ENCODE data around the gene LRP2BP. TPM values are rescaled to one million over a fixed set of nuclear protein-coding genes. Genes with fewer than 3 reads are reported as not detected.

LRP2BP gene
- polyA plus RNA-seq, 2 donors: 0.18 to 0.31 TPM

DNA sequence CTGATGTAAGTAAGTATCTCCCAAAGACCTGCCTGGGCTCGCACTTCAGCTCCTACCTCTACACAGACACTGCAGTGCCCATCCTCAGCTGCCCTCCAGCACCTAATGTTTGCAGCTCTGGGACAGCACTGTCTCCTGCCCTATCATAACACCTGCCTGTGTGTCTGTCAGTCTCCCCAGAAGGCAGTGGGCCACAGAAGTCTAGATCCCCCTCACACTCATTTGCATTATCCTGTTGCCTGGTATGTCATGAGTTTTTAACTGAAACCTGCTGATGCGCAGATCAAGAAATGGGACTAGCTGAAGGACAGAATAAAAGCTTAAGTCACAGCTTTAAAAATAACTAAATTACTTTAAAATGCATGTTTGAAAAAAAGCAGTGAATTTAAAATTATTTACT lies 43.0 kb downstream of the LRP2BP start:
- Histone ChIP-seq H3K9me3 (ENCODE audit: control insufficient read depth in 2 of 2, insufficient read depth in 1 of 2, low read depth in 1 of 2, low read length in 1 of 2) (no peaks in the 10 kb centered on the region), H3K4me1 (ENCODE audit: control insufficient read depth in 2 of 2, insufficient read depth in 2 of 2, low read length in 1 of 2) (no peaks in the 10 kb centered on the region), H3K36me3 (ENCODE audit: control insufficient read depth in 2 of 2, insufficient read depth in 2 of 2, low read length in 1 of 2) (peaks cover 0 to 6% of the 10 kb centered on the region in 2 donors), H3K27ac (ENCODE audit: low read depth in 2 of 2, low read length in 1 of 2) (no peak overlapping the region), H3K4me3 (ENCODE audit: low read depth in 1 of 2, low read length in 2 of 2) (no peak overlapping the region), H3K27me3 (ENCODE audit: control insufficient read depth in 1 of 2, insufficient read depth in 2 of 2, low read length in 2 of 2) (no peaks in the 10 kb centered on the region)
- WGBS, 2 donors: 94 to 96% methylated on average over 2 of the region's 2 CpGs

DNA sequence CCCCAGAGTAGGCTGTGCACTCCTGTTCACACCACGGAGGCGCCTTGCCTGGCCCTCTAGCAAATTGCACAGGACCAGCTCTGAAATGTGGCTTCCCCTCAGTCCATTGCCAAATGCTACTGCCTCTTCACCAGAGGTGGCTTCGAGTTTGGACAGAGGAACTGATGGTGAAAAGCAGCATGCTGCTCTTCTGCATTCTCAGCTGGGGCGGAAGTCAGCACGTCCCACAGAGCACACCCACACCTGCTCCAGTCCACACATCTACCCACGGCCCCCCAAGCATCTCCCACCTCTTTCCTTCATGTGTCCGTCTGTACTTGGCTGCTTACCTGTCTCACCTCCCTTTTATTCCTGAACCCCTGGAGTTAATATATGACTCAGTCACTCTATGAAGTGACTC lies 43.5 kb downstream of the LRP2BP start:
- H3K27me3 ChIP-seq (ENCODE audit: control insufficient read depth in 1 of 2, insufficient read depth in 2 of 2, low read length in 2 of 2): no peaks in the 10 kb centered on the region
- peaks cover 0 to 6% of the 10 kb centered on the region in 2 donors for H3K36me3 ChIP-seq (ENCODE audit: control insufficient read depth in 2 of 2, insufficient read depth in 2 of 2, low read length in 1 of 2)
- no peak overlapping the region for H3K27ac ChIP-seq (ENCODE audit: low read depth in 2 of 2, low read length in 1 of 2)
- 89 to 92% methylated on average over 7 of the region's 7 CpGs for WGBS, 2 donors
- no peaks in the 10 kb centered on the region for H3K9me3 ChIP-seq (ENCODE audit: control insufficient read depth in 2 of 2, insufficient read depth in 1 of 2, low read depth in 1 of 2, low read length in 1 of 2)
- H3K4me3 ChIP-seq (ENCODE audit: low read depth in 1 of 2, low read length in 2 of 2): no peak overlapping the region
- H3K4me1 ChIP-seq (ENCODE audit: control insufficient read depth in 2 of 2, insufficient read depth in 2 of 2, low read length in 1 of 2): no peaks in the 10 kb centered on the region

DNA sequence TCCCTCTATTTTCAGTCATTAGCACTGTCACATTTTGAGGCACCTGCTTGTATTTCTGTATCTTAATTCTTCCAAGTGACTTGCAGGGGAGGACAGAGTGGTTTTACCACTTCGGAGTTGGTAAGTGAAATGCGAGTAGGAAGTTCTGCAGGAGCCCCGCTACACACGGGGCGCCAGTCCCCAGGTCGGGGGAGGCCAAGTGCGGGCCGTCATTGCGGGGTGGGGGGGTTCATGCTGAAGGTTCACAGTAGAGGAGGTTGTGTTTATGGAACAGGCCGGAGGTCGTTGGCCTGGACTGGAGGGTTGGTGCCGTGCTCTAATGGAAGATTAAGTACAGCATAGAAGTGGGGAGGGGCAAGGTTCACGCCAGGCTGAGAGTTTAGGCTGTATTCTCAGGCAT lies 44.0 kb downstream of the LRP2BP start:
- Histone ChIP-seq H3K4me1 (ENCODE audit: control insufficient read depth in 2 of 2, insufficient read depth in 2 of 2, low read length in 1 of 2) (no peaks in the 10 kb centered on the region), H3K9me3 (ENCODE audit: control insufficient read depth in 2 of 2, insufficient read depth in 1 of 2, low read depth in 1 of 2, low read length in 1 of 2) (no peaks in the 10 kb centered on the region), H3K36me3 (ENCODE audit: control insufficient read depth in 2 of 2, insufficient read depth in 2 of 2, low read length in 1 of 2) (peaks cover 0 to 6% of the 10 kb centered on the region in 2 donors), H3K4me3 (ENCODE audit: low read depth in 1 of 2, low read length in 2 of 2) (no peak overlapping the region), H3K27ac (ENCODE audit: low read depth in 2 of 2, low read length in 1 of 2) (no peak overlapping the region), H3K27me3 (ENCODE audit: control insufficient read depth in 1 of 2, insufficient read depth in 2 of 2, low read length in 2 of 2) (no peaks in the 10 kb centered on the region)
- WGBS, 2 donors: 87 to 92% methylated on average over 13 of the region's 13 CpGs

DNA sequence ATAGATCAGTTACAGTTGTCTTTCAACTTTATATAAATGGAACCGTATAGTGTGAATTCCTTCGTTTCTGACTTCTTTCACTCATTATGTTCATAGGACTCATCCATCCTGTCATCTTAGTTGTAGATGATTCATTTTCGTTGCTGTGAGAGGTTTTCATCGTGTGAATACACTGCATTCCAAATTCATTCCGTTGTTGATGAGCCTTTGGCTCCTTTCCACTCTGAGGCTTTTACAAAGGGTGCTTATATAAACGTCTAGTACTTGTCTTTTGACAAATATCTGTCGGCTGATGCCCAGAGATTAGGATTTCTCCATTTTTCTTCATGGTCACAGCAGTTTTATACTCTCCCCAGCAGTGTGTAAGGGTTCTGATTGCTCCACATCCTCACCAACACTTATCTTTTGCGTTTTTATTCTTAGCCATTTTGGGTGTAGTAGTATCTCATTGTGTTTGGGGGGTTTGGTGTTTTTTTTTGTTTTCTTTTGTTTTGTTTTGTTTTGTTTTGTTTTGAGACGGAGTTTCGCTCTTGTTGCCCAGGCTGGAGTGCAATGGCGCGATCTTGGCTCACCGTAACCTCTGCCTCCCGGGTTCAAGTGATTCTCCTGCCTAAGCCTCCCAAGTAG lies 48.6 kb downstream of the LRP2BP start:
- 86 to 87% methylated on average over 14 of the region's 14 CpGs for WGBS, 2 donors
- Histone ChIP-seq H3K4me3 (ENCODE audit: low read depth in 1 of 2, low read length in 2 of 2) (no peak overlapping the region), H3K36me3 (ENCODE audit: control insufficient read depth in 2 of 2, insufficient read depth in 2 of 2, low read length in 1 of 2) (peaks cover 0 to 3% of the 10 kb centered on the region in 2 donors), H3K27me3 (ENCODE audit: control insufficient read depth in 1 of 2, insufficient read depth in 2 of 2, low read length in 2 of 2) (no peaks in the 10 kb centered on the region), H3K4me1 (ENCODE audit: control insufficient read depth in 2 of 2, insufficient read depth in 2 of 2, low read length in 1 of 2) (no peaks in the 10 kb centered on the region), H3K27ac (ENCODE audit: low read depth in 2 of 2, low read length in 1 of 2) (no peak overlapping the region), H3K9me3 (ENCODE audit: control insufficient read depth in 2 of 2, insufficient read depth in 1 of 2, low read depth in 1 of 2, low read length in 1 of 2) (no peaks in the 10 kb centered on the region)

DNA sequence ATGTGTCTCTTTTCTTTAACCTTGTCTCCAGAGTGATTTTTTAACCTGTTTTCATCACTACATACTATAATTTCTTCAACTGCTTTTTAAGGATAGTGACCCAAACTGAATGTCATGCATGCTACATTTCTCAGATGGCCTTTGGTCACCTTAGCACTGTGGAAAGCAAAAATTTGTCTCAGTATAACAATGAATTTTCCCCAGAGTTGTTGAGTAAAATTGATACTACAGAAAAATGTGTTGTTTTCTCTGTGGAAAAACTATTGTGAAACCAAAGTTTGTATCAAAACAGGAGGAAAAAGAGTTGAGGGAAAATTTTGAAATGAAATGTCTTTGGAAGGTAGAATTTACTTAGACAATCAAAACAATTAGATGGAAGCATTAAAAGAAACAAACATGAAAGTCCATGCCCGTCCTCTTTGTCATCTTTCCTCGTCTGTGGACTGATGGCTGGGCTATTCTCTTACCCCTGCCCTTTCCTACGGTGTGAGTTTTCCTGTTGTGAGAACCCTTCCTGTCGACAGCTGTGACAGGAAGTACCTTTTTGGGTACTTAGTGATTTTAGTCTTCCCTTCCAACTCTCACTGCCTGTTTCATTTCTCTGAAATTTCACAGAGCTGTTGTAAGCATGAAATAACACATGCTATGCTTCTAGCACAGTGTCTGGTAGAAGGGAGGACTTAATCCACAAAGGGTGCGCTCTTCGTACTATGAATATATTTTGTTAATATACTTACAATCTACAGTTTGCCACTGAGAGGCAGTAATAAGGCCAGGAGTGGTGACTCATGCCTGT lies 50.8 kb downstream of the LRP2BP start:
- Histone ChIP-seq H3K27ac (ENCODE audit: low read depth in 2 of 2, low read length in 1 of 2) (no peak overlapping the region), H3K27me3 (ENCODE audit: control insufficient read depth in 1 of 2, insufficient read depth in 2 of 2, low read length in 2 of 2) (no peaks in the 10 kb centered on the region), H3K36me3 (ENCODE audit: control insufficient read depth in 2 of 2, insufficient read depth in 2 of 2, low read length in 1 of 2) (peaks cover 5 to 7% of the 10 kb centered on the region in 2 donors), H3K4me3 (ENCODE audit: low read depth in 1 of 2, low read length in 2 of 2) (no peak overlapping the region), H3K4me1 (ENCODE audit: control insufficient read depth in 2 of 2, insufficient read depth in 2 of 2, low read length in 1 of 2) (no peaks in the 10 kb centered on the region), H3K9me3 (ENCODE audit: control insufficient read depth in 2 of 2, insufficient read depth in 1 of 2, low read depth in 1 of 2, low read length in 1 of 2) (no peaks in the 10 kb centered on the region)
- 78% methylated on average over 6 of the region's 6 CpGs for WGBS, 2 donors

DNA sequence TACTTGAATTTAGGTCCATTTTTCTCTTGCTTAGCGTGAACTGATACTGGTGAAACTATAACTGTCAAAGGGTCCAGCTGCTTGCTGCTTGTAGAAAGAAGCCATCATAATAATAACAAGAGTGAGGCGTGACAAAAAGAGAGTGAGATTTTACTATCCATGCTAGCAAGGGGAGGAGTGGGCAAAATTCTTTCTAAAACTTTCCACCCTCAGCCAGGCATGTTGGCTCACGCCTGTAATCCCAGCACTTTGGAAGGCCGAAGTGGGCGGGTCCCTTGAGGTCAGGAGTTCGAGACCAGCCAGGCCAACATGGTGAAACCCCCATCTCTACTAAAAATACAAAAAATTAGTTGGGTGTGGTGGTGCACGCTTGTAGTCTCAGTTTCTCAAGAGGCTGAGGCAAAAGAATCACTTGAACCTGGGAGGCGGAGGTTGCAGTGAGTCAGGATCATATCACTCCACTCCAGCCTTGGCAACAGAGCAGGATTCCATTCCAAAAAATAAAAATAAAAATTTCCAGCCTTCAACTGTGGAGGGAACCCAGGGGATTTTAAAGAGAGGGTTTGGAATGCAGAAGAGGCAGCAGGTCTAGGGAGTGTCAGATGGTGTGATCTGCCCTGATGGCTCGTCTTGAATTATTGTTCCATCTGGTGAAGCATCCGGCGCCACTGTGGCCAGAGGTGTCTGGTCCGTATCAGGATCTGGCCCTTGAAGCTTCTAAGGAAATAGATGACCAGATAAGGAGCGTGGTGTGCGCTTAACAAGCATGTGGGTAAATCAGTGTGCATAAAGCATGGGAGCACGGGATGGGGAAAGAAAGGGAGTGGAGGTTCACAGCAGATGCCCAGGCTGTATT lies 51.8 kb downstream of the LRP2BP start:
- H3K27ac ChIP-seq (ENCODE audit: low read depth in 2 of 2, low read length in 1 of 2): no peak overlapping the region
- no peak overlapping the region for H3K4me3 ChIP-seq (ENCODE audit: low read depth in 1 of 2, low read length in 2 of 2)
- no peaks in the 10 kb centered on the region for H3K4me1 ChIP-seq (ENCODE audit: control insufficient read depth in 2 of 2, insufficient read depth in 2 of 2, low read length in 1 of 2)
- no peaks in the 10 kb centered on the region for H3K27me3 ChIP-seq (ENCODE audit: control insufficient read depth in 1 of 2, insufficient read depth in 2 of 2, low read length in 2 of 2)
- H3K36me3 ChIP-seq (ENCODE audit: control insufficient read depth in 2 of 2, insufficient read depth in 2 of 2, low read length in 1 of 2): peaks cover 5 to 7% of the 10 kb centered on the region in 2 donors
- 73 to 76% methylated on average over 15 of the region's 15 CpGs for WGBS, 2 donors
- no peaks in the 10 kb centered on the region for H3K9me3 ChIP-seq (ENCODE audit: control insufficient read depth in 2 of 2, insufficient read depth in 1 of 2, low read depth in 1 of 2, low read length in 1 of 2)

DNA sequence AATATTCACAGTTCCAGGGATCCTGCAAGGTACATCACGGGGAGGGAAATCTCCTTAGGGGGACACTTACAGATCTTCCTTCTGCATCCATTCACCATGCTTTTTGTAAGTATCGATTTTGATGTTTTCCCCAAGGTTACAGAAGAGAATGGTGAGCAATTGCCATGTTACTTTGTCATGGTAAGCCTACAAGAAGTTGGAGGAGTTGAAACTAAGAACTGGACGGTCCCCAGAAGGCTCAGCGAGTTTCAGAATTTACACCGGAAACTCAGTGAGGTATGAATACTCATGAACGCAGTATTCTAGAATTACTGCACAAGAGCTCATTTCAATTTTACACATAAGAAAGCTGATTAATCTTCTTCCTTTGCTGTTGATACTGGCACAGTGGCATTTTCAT lies 53.9 kb downstream of the LRP2BP start:
- WGBS, 2 donors: 87 to 91% methylated on average over 6 of the region's 6 CpGs
- Histone ChIP-seq H3K36me3 (ENCODE audit: control insufficient read depth in 2 of 2, insufficient read depth in 2 of 2, low read length in 1 of 2) (peaks cover 5 to 7% of the 10 kb centered on the region in 2 donors), H3K27ac (ENCODE audit: low read depth in 2 of 2, low read length in 1 of 2) (no peak overlapping the region), H3K4me3 (ENCODE audit: low read depth in 1 of 2, low read length in 2 of 2) (no peak overlapping the region), H3K9me3 (ENCODE audit: control insufficient read depth in 2 of 2, insufficient read depth in 1 of 2, low read depth in 1 of 2, low read length in 1 of 2) (no peaks in the 10 kb centered on the region), H3K27me3 (ENCODE audit: control insufficient read depth in 1 of 2, insufficient read depth in 2 of 2, low read length in 2 of 2) (no peaks in the 10 kb centered on the region), H3K4me1 (ENCODE audit: control insufficient read depth in 2 of 2, insufficient read depth in 2 of 2, low read length in 1 of 2) (no peaks in the 10 kb centered on the region)

DNA sequence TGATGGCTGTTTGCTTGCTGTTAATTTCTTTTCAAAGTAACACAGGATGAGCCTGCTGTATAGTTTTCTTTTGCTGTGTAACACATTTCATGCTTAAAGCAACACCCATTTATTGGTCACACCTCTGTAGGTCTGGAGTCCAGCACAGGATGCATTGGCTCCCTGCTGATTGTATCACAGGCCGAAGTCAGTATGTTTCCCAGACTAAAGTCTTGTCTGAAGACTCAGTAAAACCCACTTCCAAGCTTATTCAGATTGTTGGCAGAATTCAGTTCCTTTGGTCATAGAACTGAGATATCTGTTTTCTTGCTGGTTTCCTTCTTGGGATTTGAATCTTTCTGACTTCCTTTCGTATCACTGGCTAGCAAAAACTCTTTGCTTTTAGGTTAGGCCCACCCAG lies 54.3 kb downstream of the LRP2BP start:
- WGBS, 2 donors: 88 to 91% methylated on average over 2 of the region's 2 CpGs

DNA sequence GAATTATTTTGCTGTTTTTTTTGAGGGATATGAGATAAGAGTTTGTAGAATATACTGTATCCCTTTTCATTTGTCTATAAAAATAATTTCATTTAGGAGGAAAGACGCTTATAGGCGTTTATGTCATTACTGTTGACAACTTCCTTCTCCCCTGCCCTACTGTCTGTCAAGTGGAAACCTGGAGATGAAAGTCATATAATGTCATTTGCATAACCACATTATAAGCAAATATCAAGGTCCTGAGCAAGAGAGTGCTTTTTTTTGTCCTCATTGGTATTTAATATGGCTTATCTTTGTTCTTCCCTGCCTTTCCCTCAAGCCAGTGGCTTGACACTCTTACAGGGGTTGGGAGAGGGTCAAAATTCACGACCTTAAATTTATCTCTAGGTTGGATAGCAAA lies 55.8 kb downstream of the LRP2BP start:
- Histone ChIP-seq H3K4me3 (ENCODE audit: low read depth in 1 of 2, low read length in 2 of 2) (no peak overlapping the region), H3K4me1 (ENCODE audit: control insufficient read depth in 2 of 2, insufficient read depth in 2 of 2, low read length in 1 of 2) (no peaks in the 10 kb centered on the region), H3K27ac (ENCODE audit: low read depth in 2 of 2, low read length in 1 of 2) (no peak overlapping the region), H3K9me3 (ENCODE audit: control insufficient read depth in 2 of 2, insufficient read depth in 1 of 2, low read depth in 1 of 2, low read length in 1 of 2) (no peaks in the 10 kb centered on the region), H3K27me3 (ENCODE audit: control insufficient read depth in 1 of 2, insufficient read depth in 2 of 2, low read length in 2 of 2) (no peaks in the 10 kb centered on the region), H3K36me3 (ENCODE audit: control insufficient read depth in 2 of 2, insufficient read depth in 2 of 2, low read length in 1 of 2) (peaks cover 5 to 7% of the 10 kb centered on the region in 2 donors)
- 80 to 85% methylated on average over 3 of the region's 3 CpGs for WGBS, 2 donors

More for the DNA sequence above, 54.3 kb downstream of the LRP2BP start:
- no peaks in the 10 kb centered on the region for H3K9me3 ChIP-seq (ENCODE audit: control insufficient read depth in 2 of 2, insufficient read depth in 1 of 2, low read depth in 1 of 2, low read length in 1 of 2)
- no peaks in the 10 kb centered on the region for H3K4me1 ChIP-seq (ENCODE audit: control insufficient read depth in 2 of 2, insufficient read depth in 2 of 2, low read length in 1 of 2)
- H3K36me3 ChIP-seq (ENCODE audit: control insufficient read depth in 2 of 2, insufficient read depth in 2 of 2, low read length in 1 of 2): peaks cover 5 to 7% of the 10 kb centered on the region in 2 donors
- H3K4me3 ChIP-seq (ENCODE audit: low read depth in 1 of 2, low read length in 2 of 2): no peak overlapping the region
- H3K27ac ChIP-seq (ENCODE audit: low read depth in 2 of 2, low read length in 1 of 2): no peak overlapping the region
- no peaks in the 10 kb centered on the region for H3K27me3 ChIP-seq (ENCODE audit: control insufficient read depth in 1 of 2, insufficient read depth in 2 of 2, low read length in 2 of 2)
